Body of pancreas (tissue), 4 donors: Measurements from ENCODE around the gene TUBA3C. TPM values are rescaled to one million over a fixed set of nuclear protein-coding genes. Genes with fewer than 3 reads are reported as not detected.

Source experiments
- ATAC-seq: fragments of 150-250 bp; one replicate; pipeline ENCODE4 v1.9.1; 2016
- DNase-seq, 4 donors: peaks; one replicate each; pipeline ENCODE4 v3.0.0-alpha.2; 2019
- H3K27ac ChIP-seq, 4 donors: fragments of 200-600 bp; sonication (generic); 1 replicate in 3 of 4; 2 replicates in 1 of 4; pipeline versions ENCODE4 v1.5.1 to v1.6.1; 2016 to 2019; ENCODE audit warnings: mild to moderate bottlenecking in 1 of 4, mixed read lengths in 1 of 4, moderate library complexity in 1 of 4
- H3K27me3 ChIP-seq, 2 donors: fragments of 200-600 bp; sonication (generic); one replicate each; pipeline ENCODE4 v1.6.0; 2016; ENCODE audit warnings: mild to moderate bottlenecking in 1 of 2
- H3K36me3 ChIP-seq, 2 donors: fragments of 200-600 bp; sonication (generic); replicated peaks in 1 of 2; 2 replicates each; pipeline ENCODE4 v1.5.1; 2016; ENCODE audit warnings: low read depth in 2 of 2; ENCODE audit not compliant: insufficient read depth in 1 of 2
- H3K4me1 ChIP-seq: fragments of 200-600 bp; sonication (generic); one replicate; pipeline ENCODE4 v1.6.0; 2016
- H3K4me3 ChIP-seq, 2 donors: fragments of 200-600 bp; sonication (generic); 1 replicate in 1 of 2; 2 replicates in 1 of 2; pipeline ENCODE4 v1.5.1; 2016 to 2019
- H3K9me3 ChIP-seq, 3 donors: fragments of 200-600 bp; sonication (generic); 1 replicate in 2 of 3; 2 replicates in 1 of 3; pipeline ENCODE4 v1.5.1; 2016
- CTCF ChIP-seq, 7 experiments: fragments of 450-650 bp in 4 of 7; fragments of 200-600 bp in 3 of 7; sonication (generic) in 3 of 7; IDR thresholded peaks; one replicate each; pipeline ENCODE4 v1.5.1; 2016 to 2019; ENCODE audit warnings: antibody characterized with exemption in 7 of 7
- POLR2A ChIP-seq, 3 donors: fragments of 450-650 bp; IDR thresholded peaks; one replicate each; pipeline ENCODE4 v1.6.1; 2016; ENCODE audit warnings: antibody characterized with exemption in 3 of 3, mild to moderate bottlenecking in 2 of 3
- WGBS, 2 donors: methylation state at CpG; one replicate each; pipeline ENCODE4 v1.1.5; 2017; 5-methylcytosine and 5-hydroxymethylcytosine counted together
- intact Hi-C: fragments of 100-400 bp; cut with DNase I; formaldehyde crosslinking; loops from one replicate; pipeline ENCODE4 v1.15.1; 2023
- small RNA-seq: library from RNA; depleted of rRNA; stranded (forward); fragments of <200 nt; gene quantifications from one replicate; pipeline ENCODE3, GENCODE V24; 2016
- total RNA-seq, 2 donors: library from RNA; depleted of rRNA; stranded (reverse); fragments of >200 nt; gene quantifications; one replicate each; pipeline ENCODE4 v1.1.0, GENCODE V29; 2016

Gene TUBA3C
- total RNA-seq, 2 donors from 2014 or later: not detected

GRCh38 chr13:19150226-19150625, 31.4 kb downstream of the TUBA3C start:
- intact Hi-C loops: no loop called here
- H3K27ac ChIP-seq: no peak overlapping the region
- WGBS, 2 donors: 73 to 80% methylated on average over 2 to 10 of the region's 10 CpGs
- H3K27me3 ChIP-seq: no peaks in the 10 kb centered on the region
- no peaks in the 10 kb centered on the region for H3K9me3 ChIP-seq
- no peaks in the 10 kb centered on the region for H3K36me3 ChIP-seq
- H3K4me1 ChIP-seq: no peaks in the 10 kb centered on the region
- ATAC-seq: no peak
- H3K4me3 ChIP-seq: no peak overlapping the region
- TF ChIP-seq POLR2A (IDR thresholded peaks at IDR 0.05): no peak
- no peak for TF ChIP-seq CTCF (IDR thresholded peaks at IDR 0.05)
- no peak for DNase-seq

GRCh38 chr13:19148561-19148960, 33.1 kb downstream of the TUBA3C start:
- Histone ChIP-seq H3K9me3 (no peaks in the 10 kb centered on the region), H3K4me3 (no peak overlapping the region), H3K27ac (no peak overlapping the region), H3K36me3 (no peaks in the 10 kb centered on the region), H3K4me1 (no peaks in the 10 kb centered on the region), H3K27me3 (no peaks in the 10 kb centered on the region)
- ATAC-seq: no peak
- DNase-seq: no peak
- intact Hi-C loops: no loop called here
- no peak for TF ChIP-seq CTCF (IDR thresholded peaks at IDR 0.05)
- no peak for TF ChIP-seq POLR2A (IDR thresholded peaks at IDR 0.05)

Small RNAs within 50 kb of the gene (small RNA-seq; reads per million reads assigned to genes)
- not detected for gene AL139327.4
